ENCODE measurements around the gene SLC5A11.
"Not testable (repeated sequence)": the region's sequence is repeated elsewhere in the genome, so short reads cannot be mapped to it uniquely, and the experiment has no call there.

The SLC5A11 gene

DNA sequence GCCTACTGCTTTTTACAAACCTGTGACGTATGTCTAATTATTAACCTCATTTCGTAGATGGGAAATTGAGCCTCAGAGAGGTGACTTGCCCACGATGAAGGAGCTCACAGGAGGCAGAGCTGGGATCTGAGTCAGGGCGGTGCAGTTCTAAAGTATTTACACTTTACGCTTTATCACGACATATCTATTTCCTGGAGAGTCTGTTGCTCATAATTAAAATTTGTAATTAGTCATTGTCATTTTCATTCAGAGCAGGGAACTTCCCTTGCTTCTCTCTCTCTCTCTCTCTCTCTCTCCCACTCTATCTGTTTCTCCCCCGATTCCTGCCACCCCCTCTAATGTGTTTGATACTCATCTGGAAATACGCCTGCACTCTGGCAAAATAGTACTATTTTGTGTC is 5.9 kb downstream of the SLC5A11 start:
- no peaks in the 10 kb centered on the region for H3K4me1 Mint-ChIP-seq
- no peak overlapping the region for H3K4me3 Mint-ChIP-seq
- TF ChIP-seq, protein P1, sequence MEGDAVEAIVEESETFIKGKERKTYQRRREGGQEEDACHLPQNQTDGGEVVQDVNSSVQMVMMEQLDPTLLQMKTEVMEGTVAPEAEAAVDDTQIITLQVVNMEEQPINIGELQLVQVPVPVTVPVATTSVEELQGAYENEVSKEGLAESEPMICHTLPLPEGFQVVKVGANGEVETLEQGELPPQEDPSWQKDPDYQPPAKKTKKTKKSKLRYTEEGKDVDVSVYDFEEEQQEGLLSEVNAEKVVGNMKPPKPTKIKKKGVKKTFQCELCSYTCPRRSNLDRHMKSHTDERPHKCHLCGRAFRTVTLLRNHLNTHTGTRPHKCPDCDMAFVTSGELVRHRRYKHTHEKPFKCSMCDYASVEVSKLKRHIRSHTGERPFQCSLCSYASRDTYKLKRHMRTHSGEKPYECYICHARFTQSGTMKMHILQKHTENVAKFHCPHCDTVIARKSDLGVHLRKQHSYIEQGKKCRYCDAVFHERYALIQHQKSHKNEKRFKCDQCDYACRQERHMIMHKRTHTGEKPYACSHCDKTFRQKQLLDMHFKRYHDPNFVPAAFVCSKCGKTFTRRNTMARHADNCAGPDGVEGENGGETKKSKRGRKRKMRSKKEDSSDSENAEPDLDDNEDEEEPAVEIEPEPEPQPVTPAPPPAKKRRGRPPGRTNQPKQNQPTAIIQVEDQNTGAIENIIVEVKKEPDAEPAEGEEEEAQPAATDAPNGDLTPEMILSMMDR (IDR thresholded peaks at IDR 0.05; ENCODE audit: unreplicated experiment in 3 of 3): no peak
- no peaks in the 10 kb centered on the region for H3K27me3 Mint-ChIP-seq (ENCODE audit: low read depth)
- no peak overlapping the region for H3K27ac Mint-ChIP-seq
- no peaks in the 10 kb centered on the region for H3K9me3 Mint-ChIP-seq
- no peaks in the 10 kb centered on the region for H3K36me3 Mint-ChIP-seq (ENCODE audit: low read depth)

DNA sequence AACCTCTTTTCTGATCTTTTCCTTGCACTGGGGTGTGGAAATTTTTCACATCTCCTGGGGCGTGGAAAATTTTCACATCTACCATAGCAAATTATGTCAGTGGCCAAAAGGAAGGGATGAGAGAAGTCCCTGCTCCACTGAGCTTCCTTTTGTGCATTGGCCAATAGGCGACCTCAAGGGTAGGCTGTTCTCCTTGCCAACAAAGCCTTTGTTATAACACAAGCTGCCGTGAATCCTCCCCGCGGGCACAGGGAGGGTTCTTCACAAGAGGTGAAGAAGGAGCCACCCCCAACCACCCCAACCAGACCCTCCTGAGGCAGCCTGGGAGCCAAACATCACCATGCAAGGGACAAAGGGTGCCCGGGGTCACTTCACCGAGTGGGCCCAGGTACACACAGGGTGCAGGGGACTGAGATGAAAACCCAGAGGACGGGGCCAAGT is 6.5 kb downstream of the SLC5A11 start:
- H3K27me3 Mint-ChIP-seq (ENCODE audit: low read depth): no peaks in the 10 kb centered on the region
- no peaks in the 10 kb centered on the region for H3K36me3 Mint-ChIP-seq (ENCODE audit: low read depth)
- no peak overlapping the region for H3K4me3 Mint-ChIP-seq
- H3K27ac Mint-ChIP-seq: no peak overlapping the region
- no peaks in the 10 kb centered on the region for H3K4me1 Mint-ChIP-seq
- TF ChIP-seq, protein P1 (IDR thresholded peaks at IDR 0.05; ENCODE audit: unreplicated experiment in 3 of 3): no peak
- H3K9me3 Mint-ChIP-seq: no peaks in the 10 kb centered on the region

DNA sequence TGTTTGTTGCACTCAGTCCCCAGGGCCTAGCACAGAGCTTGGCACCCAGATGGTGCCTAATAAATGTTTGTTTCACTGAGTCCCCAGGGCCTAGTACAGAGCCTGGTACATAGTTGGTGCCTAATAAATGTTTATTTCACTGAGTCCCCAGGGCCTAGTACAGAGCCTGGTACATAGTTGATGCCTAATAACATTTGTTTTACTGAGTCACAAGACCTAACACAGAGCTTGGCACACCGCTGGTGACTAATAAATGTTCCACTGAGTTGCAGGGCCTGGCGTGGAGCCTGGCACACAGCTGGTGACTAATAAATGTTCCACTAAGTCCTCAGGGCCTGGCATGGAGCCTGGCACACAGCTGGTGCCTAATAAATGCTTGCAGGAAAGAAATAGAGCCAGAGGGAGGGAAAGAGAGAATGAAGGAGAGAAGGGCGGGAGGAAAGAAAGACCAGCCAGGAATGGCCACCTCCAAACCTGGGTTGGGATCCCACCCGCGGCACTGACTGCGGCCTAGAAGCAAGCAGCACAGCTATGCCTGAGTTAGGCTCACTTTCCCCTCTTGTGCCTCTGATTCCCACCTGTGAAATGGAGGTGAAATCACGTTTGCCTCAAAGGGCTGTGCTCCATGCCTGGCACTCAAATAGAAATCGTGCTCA is 7.5 kb downstream of the SLC5A11 start:
- no peaks in the 10 kb centered on the region for H3K36me3 Mint-ChIP-seq (ENCODE audit: low read depth)
- H3K4me3 Mint-ChIP-seq: no peak overlapping the region
- no peaks in the 10 kb centered on the region for H3K27me3 Mint-ChIP-seq (ENCODE audit: low read depth)
- TF ChIP-seq, protein P1 (IDR thresholded peaks at IDR 0.05; ENCODE audit: unreplicated experiment in 3 of 3): no peak
- H3K4me1 Mint-ChIP-seq: no peaks in the 10 kb centered on the region
- no peak overlapping the region for H3K27ac Mint-ChIP-seq
- H3K9me3 Mint-ChIP-seq: no peaks in the 10 kb centered on the region

DNA sequence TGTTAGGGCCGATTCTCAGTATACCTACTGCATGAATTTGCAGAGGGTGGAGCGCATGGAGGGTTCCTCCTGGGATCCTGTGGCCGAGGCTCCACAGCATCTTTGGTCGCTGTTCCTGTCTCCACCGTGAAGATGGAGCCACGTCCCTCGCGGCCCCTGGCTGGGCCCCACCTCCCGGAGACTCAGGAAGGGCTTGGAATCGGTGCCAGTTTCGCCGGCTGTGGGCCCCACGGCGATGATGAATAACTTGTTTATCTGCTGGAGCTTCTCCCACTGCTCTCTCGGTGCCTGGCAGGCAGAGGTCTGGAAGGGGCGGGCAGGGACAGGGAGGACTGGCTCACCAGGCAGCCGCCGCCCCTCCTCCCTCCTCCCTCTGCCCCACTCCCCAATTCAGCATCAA is 8.1 kb downstream of the SLC5A11 start:
- H3K9me3 Mint-ChIP-seq: no peaks in the 10 kb centered on the region
- peaks cover 3% of the 10 kb centered on the region for H3K27me3 Mint-ChIP-seq (ENCODE audit: low read depth)
- no peaks in the 10 kb centered on the region for H3K36me3 Mint-ChIP-seq (ENCODE audit: low read depth)
- H3K4me3 Mint-ChIP-seq: no peak overlapping the region
- no peaks in the 10 kb centered on the region for H3K4me1 Mint-ChIP-seq
- TF ChIP-seq, protein P1 (IDR thresholded peaks at IDR 0.05; ENCODE audit: unreplicated experiment in 3 of 3): no peak
- no peak overlapping the region for H3K27ac Mint-ChIP-seq

DNA sequence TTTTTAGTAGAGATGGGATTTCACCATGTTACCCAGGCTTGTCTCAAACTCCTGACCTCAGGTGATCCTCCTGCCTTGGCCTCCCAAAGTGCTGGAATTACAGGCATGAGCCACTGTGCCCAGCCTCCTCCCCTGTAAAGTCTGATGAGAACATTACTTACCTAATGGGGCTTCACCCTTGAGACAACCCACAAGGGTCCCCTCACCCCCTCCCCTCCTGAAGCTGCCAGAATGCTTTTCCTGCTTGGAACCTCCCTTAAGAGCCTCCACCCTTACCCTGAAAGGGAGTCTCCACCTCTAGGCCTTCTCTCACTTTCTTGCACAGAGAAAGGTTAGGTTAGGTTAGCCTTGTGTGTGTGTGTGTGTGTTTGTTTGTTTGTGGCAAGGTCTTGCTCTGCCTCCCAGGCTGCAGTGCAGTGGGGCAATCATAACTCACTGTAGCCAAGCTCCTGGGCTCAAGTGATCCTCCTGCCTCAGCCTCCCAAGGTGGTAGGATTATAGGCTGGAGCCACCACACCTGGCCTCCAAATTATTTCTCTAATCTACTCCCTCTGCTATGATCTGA is 8.9 kb downstream of the SLC5A11 start:
- no peak overlapping the region for H3K4me3 Mint-ChIP-seq
- TF ChIP-seq, protein P1 (IDR thresholded peaks at IDR 0.05; ENCODE audit: unreplicated experiment in 3 of 3): no peak
- H3K9me3 Mint-ChIP-seq: no peaks in the 10 kb centered on the region
- peaks cover 3% of the 10 kb centered on the region for H3K27me3 Mint-ChIP-seq (ENCODE audit: low read depth)
- H3K4me1 Mint-ChIP-seq: no peaks in the 10 kb centered on the region
- no peak overlapping the region for H3K27ac Mint-ChIP-seq
- no peaks in the 10 kb centered on the region for H3K36me3 Mint-ChIP-seq (ENCODE audit: low read depth)

DNA sequence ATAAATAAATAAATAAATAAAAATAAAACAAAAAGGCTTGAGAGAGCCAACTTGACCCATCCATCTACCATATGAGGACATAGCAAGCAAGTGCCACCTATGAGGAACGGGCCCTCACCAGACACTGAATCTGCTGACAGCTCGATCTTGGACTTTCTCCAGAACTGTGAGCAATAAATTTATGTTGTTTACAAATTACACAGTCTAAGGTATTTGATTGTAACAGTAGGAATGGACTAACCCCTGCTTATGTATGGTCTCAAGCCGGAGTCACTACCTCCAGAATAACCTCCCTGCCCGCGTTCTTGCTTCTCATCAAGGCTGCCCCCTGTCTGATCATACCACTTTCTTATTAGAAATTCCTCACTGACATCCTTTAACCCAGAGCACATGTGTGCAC is 9.9 kb downstream of the SLC5A11 start:
- no peaks in the 10 kb centered on the region for H3K4me1 Mint-ChIP-seq
- no peaks in the 10 kb centered on the region for H3K36me3 Mint-ChIP-seq (ENCODE audit: low read depth)
- peaks cover 3% of the 10 kb centered on the region for H3K27me3 Mint-ChIP-seq (ENCODE audit: low read depth)
- no peaks in the 10 kb centered on the region for H3K9me3 Mint-ChIP-seq
- TF ChIP-seq, protein P1 (IDR thresholded peaks at IDR 0.05; ENCODE audit: unreplicated experiment in 3 of 3): no peak
- no peak overlapping the region for H3K4me3 Mint-ChIP-seq
- no peak overlapping the region for H3K27ac Mint-ChIP-seq

DNA sequence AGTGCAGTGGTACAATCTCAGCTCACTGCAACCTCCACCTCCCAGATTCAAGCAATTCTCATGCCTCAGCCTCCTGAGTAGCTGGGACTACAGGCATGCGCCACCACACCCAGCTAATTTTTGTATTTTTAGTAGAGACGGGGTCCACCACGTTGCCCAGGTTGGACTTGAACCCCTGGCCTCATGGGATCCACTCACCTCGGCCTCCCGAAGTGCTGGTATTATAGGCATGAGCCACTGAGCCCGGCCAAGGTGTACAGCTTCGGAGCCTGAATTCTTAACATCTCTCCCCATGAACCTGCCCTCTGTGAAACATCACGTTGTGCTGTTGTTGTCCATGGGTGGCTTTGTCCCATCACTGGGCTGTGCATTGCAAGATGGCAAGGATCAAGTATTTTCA is 11.1 kb downstream of the SLC5A11 start:
- H3K27ac Mint-ChIP-seq; H3K4me3 Mint-ChIP-seq; H3K9me3 Mint-ChIP-seq; H3K27me3 Mint-ChIP-seq (ENCODE audit: low read depth); H3K36me3 Mint-ChIP-seq (ENCODE audit: low read depth); H3K4me1 Mint-ChIP-seq: not testable (repeated sequence)
